Sigmoid colon (tissue), 7 donors: ENCODE data around the gene TRIM62. TPM values are rescaled to one million over a fixed set of nuclear protein-coding genes. Genes with fewer than 3 reads are reported as not detected.

Experiments
- DNase-seq: peaks from one replicate; pipeline ENCODE4 v3.0.0-alpha.2; 2019
- H3K27ac ChIP-seq, 4 donors: fragments of 200-600 bp; sonication (generic); one replicate each; pipeline ENCODE4 v1.5.1; 2016 to 2019; ENCODE audit warnings: mild to moderate bottlenecking in 1 of 4
- H3K27me3 ChIP-seq, 3 donors: fragments of 200-600 bp; sonication (generic); one replicate each; pipeline ENCODE4 v1.5.1; 2019; ENCODE audit warnings: mild to moderate bottlenecking in 1 of 3
- H3K36me3 ChIP-seq, 4 donors: fragments of 200-600 bp; sonication (generic); one replicate each; pipeline ENCODE4 v1.5.1; 2016 to 2019
- H3K4me1 ChIP-seq, 4 donors: fragments of 200-600 bp; sonication (generic); one replicate each; pipeline ENCODE4 v1.5.1; 2017 to 2019
- H3K4me3 ChIP-seq, 4 donors: fragments of 200-600 bp; sonication (generic); one replicate each; pipeline ENCODE4 v1.5.1; 2017 to 2019; ENCODE audit warnings: mild to moderate bottlenecking in 2 of 4, moderate library complexity in 1 of 4
- H3K9me3 ChIP-seq, 4 donors: fragments of 200-600 bp in 3 of 4; sonication (generic) in 3 of 4; one replicate each; pipeline versions ENCODE4 v1.5.1 to v1.6.1; 2013 to 2019
- CTCF ChIP-seq, 4 experiments: fragments of 450-650 bp in 3 of 4; fragments of 200-600 bp in 1 of 4; IDR thresholded peaks; one replicate each; pipeline ENCODE4 v1.5.1; 2016 to 2019; ENCODE audit warnings: antibody characterized with exemption in 4 of 4, mild to moderate bottlenecking in 3 of 4, moderate library complexity in 2 of 4
- EP300 ChIP-seq, 4 donors: sonication (generic); formaldehyde crosslinking; IDR thresholded peaks; one replicate each; pipeline ENCODE4 v1.6.1; 2017; ENCODE audit warnings: antibody characterized with exemption in 4 of 4
- POLR2A ChIP-seq, 2 donors: fragments of 450-650 bp; IDR thresholded peaks; one replicate each; pipeline ENCODE4 v1.6.1; 2016; ENCODE audit warnings: antibody characterized with exemption in 2 of 2, mild to moderate bottlenecking in 2 of 2, moderate library complexity in 2 of 2
- POLR2AphosphoS5 ChIP-seq, 4 donors: sonication (generic); formaldehyde crosslinking; IDR thresholded peaks; one replicate each; pipeline ENCODE4 v1.6.1; 2017; ENCODE audit warnings: antibody characterized with exemption in 4 of 4
- WGBS, 2 donors: extraction: QIAGEN DNeasy Blood & Tissue Kit; methylation state at CpG; one replicate each; pipeline ENCODE4 v1.1.7; 2013; 5-methylcytosine and 5-hydroxymethylcytosine counted together
- intact Hi-C: fragments of 100-400 bp; cut with DNase I; formaldehyde crosslinking; loops from one replicate; pipeline ENCODE4 v1.15.1; 2023
- polyA plus RNA-seq, 3 donors: library from polyadenylated mRNA; stranded (reverse); fragments of 200-250 nt; gene quantifications; one replicate each; pipeline ENCODE4 v1.2.3, GENCODE V29; 2013
- total RNA-seq, 4 donors: library from RNA; depleted of rRNA; stranded (reverse); fragments of >200 nt; gene quantifications; one replicate each; pipeline ENCODE4 v1.1.0, GENCODE V29; 2016
- donor health status: healthy with polysubstance abuse.
- donor health status: Bipolar disorder and iron deficiency.
- donor health status: healthy.

TRIM62 gene
- total and polyA plus RNA-seq, 7 donors: 1.2 to 5.2 (median 3.9) TPM

GRCh38 chr1:33222381-33222780, 40.5 kb upstream of the TRIM62 start:
- 86 to 89% methylated on average over 1 of the region's 1 CpG for WGBS, 2 donors
- intact Hi-C loops: loop anchor here (10.0 kb wide), 1 partner anchor 242 kb away; no protein-coding TSS in a partner anchor
- no peaks in the 10 kb centered on the region for H3K27me3 ChIP-seq

DNA sequence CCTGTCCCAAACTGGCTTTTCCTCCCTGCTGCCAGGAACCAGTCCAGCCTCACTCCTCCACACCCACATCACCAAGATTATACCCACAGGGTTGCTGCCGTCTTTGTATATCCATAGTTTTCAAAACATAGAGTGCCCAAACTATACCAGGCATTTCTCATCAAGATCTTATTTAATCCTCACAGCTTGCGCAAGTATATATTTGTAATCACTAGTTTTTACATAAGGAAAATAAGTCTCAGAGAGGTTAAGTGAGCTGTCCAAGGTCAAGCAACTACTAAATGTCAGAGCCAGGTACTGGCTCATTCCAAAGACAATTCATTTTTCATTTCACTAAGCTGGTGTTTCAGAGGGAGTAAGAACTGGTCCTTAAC, 39.5 kb upstream of the TRIM62 start:
- H3K27me3 ChIP-seq: no peaks in the 10 kb centered on the region
- intact Hi-C loops: loop anchor here (10.0 kb wide), 1 partner anchor 243 kb away; no protein-coding TSS in a partner anchor
- no peak overlapping the region for H3K27ac ChIP-seq
- no peaks in the 10 kb centered on the region for H3K36me3 ChIP-seq
- DNase-seq: no peak
- no peak overlapping the region for H3K4me3 ChIP-seq
- H3K4me1 ChIP-seq: no peaks in the 10 kb centered on the region
- WGBS, 2 donors: 62 to 69% methylated on average over 2 of the region's 2 CpGs
- H3K9me3 ChIP-seq: no peaks in the 10 kb centered on the region
- TF ChIP-seq POLR2A (IDR thresholded peaks at IDR 0.05) (no peak), CTCF (IDR thresholded peaks at IDR 0.05) (no peak), EP300 (IDR thresholded peaks at IDR 0.05) (no peak), POLR2AphosphoS5 (IDR thresholded peaks at IDR 0.05) (no peak)

More at GRCh38 chr1:33222381-33222780, 40.5 kb upstream of the TRIM62 start:
- no peak for DNase-seq
- TF ChIP-seq POLR2AphosphoS5 (IDR thresholded peaks at IDR 0.05) (no peak), POLR2A (IDR thresholded peaks at IDR 0.05) (no peak), CTCF (IDR thresholded peaks at IDR 0.05) (no peak), EP300 (IDR thresholded peaks at IDR 0.05) (no peak)
- H3K27ac ChIP-seq: no peak overlapping the region
- peaks cover 0 to 5% (median 1%) of the 10 kb centered on the region in 4 donors for H3K4me1 ChIP-seq
- H3K36me3 ChIP-seq: no peaks in the 10 kb centered on the region
- no peaks in the 10 kb centered on the region for H3K9me3 ChIP-seq
- H3K4me3 ChIP-seq: no peak overlapping the region

- no peak overlapping the region for H3K27ac ChIP-seq
- DNase-seq: no peak
- no peaks in the 10 kb centered on the region for H3K4me1 ChIP-seq
- H3K27me3 ChIP-seq: no peaks in the 10 kb centered on the region
- WGBS, 2 donors: 37 to 67% methylated on average over 12 of the region's 12 CpGs
- no peak overlapping the region for H3K4me3 ChIP-seq
- TF ChIP-seq POLR2A (IDR thresholded peaks at IDR 0.05) (no peak), CTCF (IDR thresholded peaks at IDR 0.05) (no peak), POLR2AphosphoS5 (IDR thresholded peaks at IDR 0.05) (no peak), EP300 (IDR thresholded peaks at IDR 0.05) (no peak)
- H3K36me3 ChIP-seq: no peaks in the 10 kb centered on the region
- intact Hi-C loops: loop anchor here (10.0 kb wide), 1 partner anchor 244 kb away; no protein-coding TSS in a partner anchor
- no peaks in the 10 kb centered on the region for H3K9me3 ChIP-seq
Measured at GRCh38 chr1:33220676-33221384, 39.0 kb upstream of the TRIM62 start.

- WGBS, 2 donors: 91 to 93% methylated on average over 7 of the region's 7 CpGs
- DNase-seq: no peak
- no peaks in the 10 kb centered on the region for H3K27me3 ChIP-seq
- no peaks in the 10 kb centered on the region for H3K36me3 ChIP-seq
- H3K4me1 ChIP-seq: no peaks in the 10 kb centered on the region
- no peak overlapping the region for H3K27ac ChIP-seq
- no peaks in the 10 kb centered on the region for H3K9me3 ChIP-seq
- intact Hi-C loops: loop anchor here (5.0 to 10.0 kb wide), 3 partner anchors 147 to 395 kb away; no protein-coding TSS in a partner anchor
- TF ChIP-seq EP300 (IDR thresholded peaks at IDR 0.05): no peak
- TF ChIP-seq CTCF (IDR thresholded peaks at IDR 0.05): no peak
- no peak for TF ChIP-seq POLR2A (IDR thresholded peaks at IDR 0.05)
- TF ChIP-seq POLR2AphosphoS5 (IDR thresholded peaks at IDR 0.05): no peak
- H3K4me3 ChIP-seq: no peak overlapping the region
Measured at GRCh38 chr1:33219886-33220661, 38.2 kb upstream of the TRIM62 start.
